SK-N-SH (cell line): Measurements from ENCODE around the gene U2AF1L4.

ENCODE experiments used
- ELF1 ChIP-seq: IDR thresholded peaks from 2 replicates; pipeline ENCODE4 v1.4.0; 2012
- EP300 ChIP-seq, 2 experiments: IDR thresholded peaks; 2 replicates each; pipeline versions ENCODE4 v1.4.0 to v1.6.1; 2012; ENCODE audit warnings: borderline replicate concordance in 1 of 2, low read depth in 1 of 2, low read length in 1 of 2
- FOSL2 ChIP-seq: IDR thresholded peaks from 2 replicates; pipeline ENCODE4 v1.4.0; 2012; ENCODE audit warnings: low read depth, mild to moderate bottlenecking, moderate library complexity, borderline replicate concordance
- POLR2AphosphoS5 ChIP-seq: IDR thresholded peaks from 2 replicates; pipeline ENCODE4 v1.6.1; 2012; ENCODE audit warnings: low read depth, low read length
- RAD21 ChIP-seq: IDR thresholded peaks from 2 replicates; pipeline ENCODE4 v1.6.1; 2012; ENCODE audit warnings: mild to moderate bottlenecking, low read length
- TAF1 ChIP-seq: IDR thresholded peaks from 2 replicates; pipeline ENCODE4 v1.6.1; 2012; ENCODE audit warnings: low read depth, mild to moderate bottlenecking, low read length, moderate library complexity, borderline replicate concordance
- TEAD4 ChIP-seq: IDR thresholded peaks from 2 replicates; pipeline ENCODE4 v1.4.0; 2012; ENCODE audit warnings: mild to moderate bottlenecking, borderline replicate concordance; ENCODE audit not compliant: insufficient read depth
- TF ChIP-seq, protein P1 (sequence below): fragments of 200-600 bp; sonication (generic); IDR thresholded peaks from 2 replicates; pipeline ENCODE4 v1.6.1; 2017; ENCODE audit warnings: antibody characterized with exemption, mild to moderate bottlenecking, moderate library complexity
- TF ChIP-seq, protein P2 (sequence below): IDR thresholded peaks from 2 replicates; pipeline ENCODE4 v1.4.0; 2012; ENCODE audit warnings: low read depth
- TF ChIP-seq, protein P3 (sequence below): IDR thresholded peaks from 2 replicates; pipeline ENCODE4 v1.6.1; 2012; ENCODE audit warnings: mild to moderate bottlenecking, low read depth, low read length, moderate library complexity

DNA sequence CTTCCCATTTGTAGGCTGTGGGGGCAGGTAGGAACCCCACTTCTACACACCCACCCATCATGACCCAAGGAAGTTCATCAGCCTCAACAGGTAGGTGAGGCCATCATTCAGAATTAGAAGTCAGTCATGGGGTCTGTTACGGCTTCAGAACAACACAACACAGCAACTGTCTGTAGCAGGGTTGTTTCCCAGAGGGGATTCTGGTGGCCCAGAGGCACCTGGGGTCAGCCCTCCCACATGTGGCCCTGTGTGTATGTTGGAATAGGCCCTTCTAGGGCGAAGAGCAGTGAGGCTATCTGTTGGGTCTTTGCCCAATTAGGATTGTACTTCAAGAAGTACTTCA is 6.4 kb downstream of the U2AF1L4 start:
- TF ChIP-seq EP300 (IDR thresholded peaks at IDR 0.05; ENCODE audit: borderline replicate concordance in 1 of 2, low read depth in 1 of 2, low read length in 1 of 2) (no peak), POLR2AphosphoS5 (no peak), ELF1 (no peak), TAF1 (no peak), FOSL2 (no peak), TEAD4 (no peak), RAD21 (no peak)
- TF ChIP-seq, protein P1, sequence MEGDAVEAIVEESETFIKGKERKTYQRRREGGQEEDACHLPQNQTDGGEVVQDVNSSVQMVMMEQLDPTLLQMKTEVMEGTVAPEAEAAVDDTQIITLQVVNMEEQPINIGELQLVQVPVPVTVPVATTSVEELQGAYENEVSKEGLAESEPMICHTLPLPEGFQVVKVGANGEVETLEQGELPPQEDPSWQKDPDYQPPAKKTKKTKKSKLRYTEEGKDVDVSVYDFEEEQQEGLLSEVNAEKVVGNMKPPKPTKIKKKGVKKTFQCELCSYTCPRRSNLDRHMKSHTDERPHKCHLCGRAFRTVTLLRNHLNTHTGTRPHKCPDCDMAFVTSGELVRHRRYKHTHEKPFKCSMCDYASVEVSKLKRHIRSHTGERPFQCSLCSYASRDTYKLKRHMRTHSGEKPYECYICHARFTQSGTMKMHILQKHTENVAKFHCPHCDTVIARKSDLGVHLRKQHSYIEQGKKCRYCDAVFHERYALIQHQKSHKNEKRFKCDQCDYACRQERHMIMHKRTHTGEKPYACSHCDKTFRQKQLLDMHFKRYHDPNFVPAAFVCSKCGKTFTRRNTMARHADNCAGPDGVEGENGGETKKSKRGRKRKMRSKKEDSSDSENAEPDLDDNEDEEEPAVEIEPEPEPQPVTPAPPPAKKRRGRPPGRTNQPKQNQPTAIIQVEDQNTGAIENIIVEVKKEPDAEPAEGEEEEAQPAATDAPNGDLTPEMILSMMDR, result no peak
- TF ChIP-seq, protein P2, sequence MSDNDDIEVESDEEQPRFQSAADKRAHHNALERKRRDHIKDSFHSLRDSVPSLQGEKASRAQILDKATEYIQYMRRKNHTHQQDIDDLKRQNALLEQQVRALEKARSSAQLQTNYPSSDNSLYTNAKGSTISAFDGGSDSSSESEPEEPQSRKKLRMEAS, result no peak
- TF ChIP-seq, protein P3, sequence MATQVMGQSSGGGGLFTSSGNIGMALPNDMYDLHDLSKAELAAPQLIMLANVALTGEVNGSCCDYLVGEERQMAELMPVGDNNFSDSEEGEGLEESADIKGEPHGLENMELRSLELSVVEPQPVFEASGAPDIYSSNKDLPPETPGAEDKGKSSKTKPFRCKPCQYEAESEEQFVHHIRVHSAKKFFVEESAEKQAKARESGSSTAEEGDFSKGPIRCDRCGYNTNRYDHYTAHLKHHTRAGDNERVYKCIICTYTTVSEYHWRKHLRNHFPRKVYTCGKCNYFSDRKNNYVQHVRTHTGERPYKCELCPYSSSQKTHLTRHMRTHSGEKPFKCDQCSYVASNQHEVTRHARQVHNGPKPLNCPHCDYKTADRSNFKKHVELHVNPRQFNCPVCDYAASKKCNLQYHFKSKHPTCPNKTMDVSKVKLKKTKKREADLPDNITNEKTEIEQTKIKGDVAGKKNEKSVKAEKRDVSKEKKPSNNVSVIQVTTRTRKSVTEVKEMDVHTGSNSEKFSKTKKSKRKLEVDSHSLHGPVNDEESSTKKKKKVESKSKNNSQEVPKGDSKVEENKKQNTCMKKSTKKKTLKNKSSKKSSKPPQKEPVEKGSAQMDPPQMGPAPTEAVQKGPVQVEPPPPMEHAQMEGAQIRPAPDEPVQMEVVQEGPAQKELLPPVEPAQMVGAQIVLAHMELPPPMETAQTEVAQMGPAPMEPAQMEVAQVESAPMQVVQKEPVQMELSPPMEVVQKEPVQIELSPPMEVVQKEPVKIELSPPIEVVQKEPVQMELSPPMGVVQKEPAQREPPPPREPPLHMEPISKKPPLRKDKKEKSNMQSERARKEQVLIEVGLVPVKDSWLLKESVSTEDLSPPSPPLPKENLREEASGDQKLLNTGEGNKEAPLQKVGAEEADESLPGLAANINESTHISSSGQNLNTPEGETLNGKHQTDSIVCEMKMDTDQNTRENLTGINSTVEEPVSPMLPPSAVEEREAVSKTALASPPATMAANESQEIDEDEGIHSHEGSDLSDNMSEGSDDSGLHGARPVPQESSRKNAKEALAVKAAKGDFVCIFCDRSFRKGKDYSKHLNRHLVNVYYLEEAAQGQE, result no peak
